Colonic mucosa (tissue), 4 donors: Measurements from ENCODE around the gene CCDC88C. TPM values are rescaled to one million over a fixed set of nuclear protein-coding genes. Genes with fewer than 3 reads are reported as not detected.

ENCODE experiments used
- DNase-seq: peaks from one replicate; pipeline ENCODE4 v3.0.0-alpha.2; 2020
- H3K27ac ChIP-seq: fragments of 200-600 bp; one replicate; pipeline ENCODE4 v1.8.0; 2021
- H3K27me3 ChIP-seq: fragments of 200-600 bp; one replicate; pipeline ENCODE4 v1.8.0; 2021
- H3K36me3 ChIP-seq: fragments of 200-600 bp; one replicate; pipeline ENCODE4 v1.8.0; 2021
- H3K4me1 ChIP-seq: fragments of 200-600 bp; one replicate; pipeline ENCODE4 v1.8.0; 2021; ENCODE audit warnings: mild to moderate bottlenecking
- H3K4me3 ChIP-seq: fragments of 200-600 bp; one replicate; pipeline ENCODE4 v1.8.0; 2021
- H3K9ac ChIP-seq, 2 donors: one replicate each; pipeline ENCODE4 v1.7.0; 2013; ENCODE audit warnings: control low read depth in 2 of 2, low read depth in 2 of 2, low read length in 2 of 2
- H3K9me3 ChIP-seq: fragments of 200-600 bp; one replicate; pipeline ENCODE4 v1.8.0; 2021
- CTCF ChIP-seq: fragments of 200-600 bp; IDR thresholded peaks from one replicate; pipeline ENCODE4 v1.8.0; 2022; ENCODE audit warnings: antibody characterized with exemption, mild to moderate bottlenecking
- intact Hi-C: fragments of 100-400 bp; cut with DNase I; formaldehyde crosslinking; loops from one replicate; pipeline ENCODE4 v1.14.1; 2022
- total RNA-seq, 2 donors: library from RNA; stranded (reverse); fragmentation: NEBNext Ultra II Directional in 1 of 2; extraction: Animal tissue kit (Norgen Biotek cat#: 25700) in 1 of 2; gene quantifications; one replicate each; pipeline ENCODE4 v1.2.1, GENCODE V29; 2021
- donor health status: healthy.
- donor health status: DM: no; HTN: no; CAD: no.
- donor health status: DM: no; HTN: no; CAD: no.

The CCDC88C gene
- total RNA-seq, 2 donors from 2014 or later: 45.6 to 48.0 TPM

GRCh38 chr14:91231446-91231845 lies 186.2 kb downstream of the CCDC88C start:
- Histone ChIP-seq H3K27me3 (no peaks in the 10 kb centered on the region), H3K4me1 (no peaks in the 10 kb centered on the region), H3K36me3 (no peaks in the 10 kb centered on the region), H3K27ac (peak overlapping the region; percentile 61), H3K9ac (no peak overlapping the region), H3K9me3 (no peaks in the 10 kb centered on the region), H3K4me3 (no peak overlapping the region)
- intact Hi-C loops: no loop called here
- no peak for DNase-seq
- TF ChIP-seq CTCF: no peak

- peak overlapping the region; percentile 61 for H3K27ac ChIP-seq
- intact Hi-C loops: no loop called here
- no peak for TF ChIP-seq CTCF
- no peaks in the 10 kb centered on the region for H3K27me3 ChIP-seq
- no peak for DNase-seq
- no peaks in the 10 kb centered on the region for H3K36me3 ChIP-seq
- no peak overlapping the region for H3K9ac ChIP-seq
- H3K4me3 ChIP-seq: no peak overlapping the region
- H3K4me1 ChIP-seq: no peaks in the 10 kb centered on the region
- no peaks in the 10 kb centered on the region for H3K9me3 ChIP-seq
Measured at GRCh38 chr14:91230397-91231035, 187.1 kb downstream of the CCDC88C start.

GRCh38 chr14:91229743-91230200 lies 187.8 kb downstream of the CCDC88C start:
- peak overlapping the region; percentile 61 for H3K27ac ChIP-seq
- no peak overlapping the region for H3K4me3 ChIP-seq
- H3K4me1 ChIP-seq: no peaks in the 10 kb centered on the region
- H3K36me3 ChIP-seq: no peaks in the 10 kb centered on the region
- no peak for DNase-seq
- H3K9ac ChIP-seq: no peak overlapping the region
- intact Hi-C loops: no loop called here
- no peaks in the 10 kb centered on the region for H3K9me3 ChIP-seq
- no peak for TF ChIP-seq CTCF
- no peaks in the 10 kb centered on the region for H3K27me3 ChIP-seq

GRCh38 chr14:91229005-91229382 lies 188.6 kb downstream of the CCDC88C start:
- DNase-seq: no peak
- intact Hi-C loops: no loop called here
- no peaks in the 10 kb centered on the region for H3K4me1 ChIP-seq
- no peaks in the 10 kb centered on the region for H3K9me3 ChIP-seq
- H3K27me3 ChIP-seq: no peaks in the 10 kb centered on the region
- no peak overlapping the region for H3K9ac ChIP-seq
- TF ChIP-seq CTCF: no peak
- no peak overlapping the region for H3K4me3 ChIP-seq
- no peaks in the 10 kb centered on the region for H3K36me3 ChIP-seq
- peak overlapping the region; percentile 3 for H3K27ac ChIP-seq

GRCh38 chr14:91228112-91229004 lies 189.3 kb downstream of the CCDC88C start:
- no peak overlapping the region for H3K9ac ChIP-seq
- intact Hi-C loops: no loop called here
- no peaks in the 10 kb centered on the region for H3K9me3 ChIP-seq
- no peak for TF ChIP-seq CTCF
- no peak overlapping the region for H3K4me3 ChIP-seq
- H3K27me3 ChIP-seq: no peaks in the 10 kb centered on the region
- no peaks in the 10 kb centered on the region for H3K36me3 ChIP-seq
- no peak for DNase-seq
- peak overlapping the region; percentile 22 for H3K27ac ChIP-seq
- H3K4me1 ChIP-seq: no peaks in the 10 kb centered on the region
